Measurements from ENCODE around the gene BSG.
"Not testable (repeated sequence)": the region's sequence is repeated elsewhere in the genome, so short reads cannot be mapped to it uniquely, and the experiment has no call there.

BSG gene

DNA sequence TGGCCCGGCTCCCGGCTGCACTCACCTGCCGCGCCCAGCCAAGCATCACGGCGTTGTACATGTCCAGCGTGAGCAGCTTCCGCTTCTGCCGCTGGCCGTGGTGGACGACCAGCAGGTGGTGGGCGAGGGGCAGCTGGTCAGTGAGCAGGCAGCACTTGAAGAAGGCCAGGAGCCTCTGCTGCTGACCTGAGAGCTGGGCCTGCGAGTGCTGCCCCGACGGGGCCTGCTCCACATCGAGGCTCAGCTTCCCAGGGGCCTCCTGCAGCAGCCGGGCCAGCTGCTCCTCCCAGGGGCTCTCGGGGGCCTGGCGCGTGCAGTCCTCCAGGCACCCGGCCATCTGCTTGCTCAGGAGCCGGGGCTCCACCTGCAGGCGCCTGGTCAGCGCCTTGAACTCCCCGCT lies 57.1 kb downstream of the BSG start:
- H4K12ac ChIP-seq (ENCODE audit: low read depth, low read length); H3K18ac ChIP-seq (ENCODE audit: low read length); H4K8ac ChIP-seq (ENCODE audit: low read depth, low read length); H3K27me3 ChIP-seq (ENCODE audit: insufficient read depth, low read length); H3K4me2 ChIP-seq (ENCODE audit: low read length); H3K4ac ChIP-seq (ENCODE audit: low read depth, low read length); H3K9ac ChIP-seq (ENCODE audit: low read length); H2BK12ac ChIP-seq (ENCODE audit: low read length); H3K14ac ChIP-seq (ENCODE audit: low read length); H3K4me3 ChIP-seq (ENCODE audit: low read depth, low read length); H2AFZ ChIP-seq (ENCODE audit: insufficient read depth, low read length, poor library complexity); H3K79me2 ChIP-seq (ENCODE audit: control insufficient read depth, insufficient read depth, low read length, poor library complexity); H3K27ac ChIP-seq (ENCODE audit: low read depth, low read length); H3K9me3 ChIP-seq (ENCODE audit: insufficient read depth, low read depth, low read length); H2AK5ac ChIP-seq (ENCODE audit: low read length); H4K91ac ChIP-seq (ENCODE audit: low read depth, low read length); H2BK5ac ChIP-seq (ENCODE audit: low read depth, low read length, poor library complexity); H3K23ac ChIP-seq (ENCODE audit: low read length); DNase-seq; H2BK120ac ChIP-seq (ENCODE audit: insufficient read depth, low read length, poor library complexity); H3K79me1 ChIP-seq (ENCODE audit: low read length): not testable (repeated sequence)
- Histone ChIP-seq H3K4me1 (ENCODE audit: control insufficient read depth in 1 of 2, insufficient read depth in 2 of 2, low read length in 2 of 2) (peaks cover 10 to 15% of the 10 kb centered on the region in 2 experiments), H3K36me3 (ENCODE audit: control insufficient read depth in 1 of 2, insufficient read depth in 2 of 2, low read length in 2 of 2) (peaks cover 25 to 30% of the 10 kb centered on the region in 2 experiments)
- no CpG with 5 or more reads among the region's 25 CpGs for WGBS (ENCODE audit: extremely low coverage, insufficient coverage, insufficient read length)

DNA sequence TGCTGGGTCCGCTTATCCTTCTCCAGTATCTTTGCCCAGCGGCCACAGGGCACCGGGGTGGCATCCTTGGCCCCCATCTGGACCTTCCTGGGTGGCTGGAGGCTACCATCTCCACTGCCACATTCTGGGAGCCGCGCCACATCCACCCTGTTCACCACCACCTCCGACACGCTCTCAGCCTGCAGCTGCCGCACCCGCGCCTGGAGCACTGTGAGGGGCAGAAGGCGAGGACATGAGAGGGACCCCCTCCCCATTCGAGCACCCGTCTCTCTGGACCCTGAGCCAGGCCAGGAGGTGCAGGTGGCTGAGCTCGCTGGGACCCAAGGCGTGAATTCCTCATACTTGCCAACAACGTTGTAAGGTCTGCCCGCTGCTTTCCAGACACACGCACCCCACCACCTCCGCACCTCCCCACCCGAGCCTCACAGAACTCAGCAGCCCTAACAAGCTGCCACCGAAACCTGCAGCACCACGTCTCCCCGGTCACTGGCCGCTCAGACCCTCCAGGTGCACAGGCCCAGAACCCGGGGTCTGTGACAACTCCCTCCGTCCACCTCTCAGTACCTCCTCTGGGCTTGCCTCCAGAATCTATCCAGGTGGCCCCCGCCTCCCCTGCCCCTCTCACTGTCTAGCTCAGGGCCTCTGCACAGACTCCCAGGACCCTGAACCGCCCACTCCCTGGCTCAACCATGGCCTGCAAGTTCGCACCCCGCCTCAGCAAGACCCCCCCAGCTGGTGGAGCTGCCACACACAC lies 57.7 kb downstream of the BSG start:
- no peak overlapping the region for H2BK120ac ChIP-seq (ENCODE audit: insufficient read depth, low read length, poor library complexity)
- H3K14ac ChIP-seq (ENCODE audit: low read length) = no peak overlapping the region
- peaks cover 12 to 17% of the 10 kb centered on the region in 2 experiments for H3K4me1 ChIP-seq (ENCODE audit: control insufficient read depth in 1 of 2, insufficient read depth in 2 of 2, low read length in 2 of 2)
- DNase-seq = no peak
- no peak overlapping the region for H3K9ac ChIP-seq (ENCODE audit: low read length)
- no peak overlapping the region for H3K23ac ChIP-seq (ENCODE audit: low read length)
- H3K4me3 ChIP-seq (ENCODE audit: low read depth, low read length) = no peak overlapping the region
- no peak overlapping the region for H3K27ac ChIP-seq (ENCODE audit: low read depth, low read length)
- H3K18ac ChIP-seq (ENCODE audit: low read length) = no peak overlapping the region
- H4K91ac ChIP-seq (ENCODE audit: low read depth, low read length) = no peak overlapping the region
- no peak overlapping the region for H3K4me2 ChIP-seq (ENCODE audit: low read length)
- no peak overlapping the region for H3K4ac ChIP-seq (ENCODE audit: low read depth, low read length)
- H3K9me3 ChIP-seq (ENCODE audit: insufficient read depth, low read depth, low read length) = peaks cover 2% of the 10 kb centered on the region
- peaks cover 10% of the 10 kb centered on the region for H3K79me1 ChIP-seq (ENCODE audit: low read length)
- no peak overlapping the region for H2AK5ac ChIP-seq (ENCODE audit: low read length)
- no peaks in the 10 kb centered on the region for H3K27me3 ChIP-seq (ENCODE audit: insufficient read depth, low read length)
- no peak overlapping the region for H2BK12ac ChIP-seq (ENCODE audit: low read length)
- WGBS (ENCODE audit: extremely low coverage, insufficient coverage, insufficient read length) = no CpG with 5 or more reads among the region's 30 CpGs
- peaks cover 9% of the 10 kb centered on the region for H3K79me2 ChIP-seq (ENCODE audit: control insufficient read depth, insufficient read depth, low read length, poor library complexity)
- no peak overlapping the region for H2AFZ ChIP-seq (ENCODE audit: insufficient read depth, low read length, poor library complexity)
- H2BK5ac ChIP-seq (ENCODE audit: low read depth, low read length, poor library complexity) = no peak overlapping the region
- no peak overlapping the region for H4K12ac ChIP-seq (ENCODE audit: low read depth, low read length)
- H4K8ac ChIP-seq (ENCODE audit: low read depth, low read length) = no peak overlapping the region
- H3K36me3 ChIP-seq (ENCODE audit: control insufficient read depth in 1 of 2, insufficient read depth in 2 of 2, low read length in 2 of 2) = peaks cover 20 to 25% of the 10 kb centered on the region in 2 experiments

GRCh38 chr19:632579-633067 lies 60.2 kb downstream of the BSG start:
- no peak overlapping the region for H3K23ac ChIP-seq (ENCODE audit: low read length)
- H3K79me1 ChIP-seq (ENCODE audit: low read length) = peaks cover 10% of the 10 kb centered on the region
- peaks cover 9% of the 10 kb centered on the region for H3K79me2 ChIP-seq (ENCODE audit: control insufficient read depth, insufficient read depth, low read length, poor library complexity)
- peak overlapping the region; percentile 88 for H3K4ac ChIP-seq (ENCODE audit: low read depth, low read length)
- H3K14ac ChIP-seq (ENCODE audit: low read length) = peak overlapping the region; percentile 94
- H3K9me3 ChIP-seq (ENCODE audit: insufficient read depth, low read depth, low read length) = peaks cover 2% of the 10 kb centered on the region
- peak overlapping the region; percentile 95 for H4K8ac ChIP-seq (ENCODE audit: low read depth, low read length)
- peak overlapping the region; percentile 91 for H2AFZ ChIP-seq (ENCODE audit: insufficient read depth, low read length, poor library complexity)
- no CpG with 5 or more reads among the region's 35 CpGs for WGBS (ENCODE audit: extremely low coverage, insufficient coverage, insufficient read length)
- peaks cover 14 to 20% of the 10 kb centered on the region in 2 experiments for H3K4me1 ChIP-seq (ENCODE audit: control insufficient read depth in 1 of 2, insufficient read depth in 2 of 2, low read length in 2 of 2)
- peak overlapping the region; percentile 97 for H4K12ac ChIP-seq (ENCODE audit: low read depth, low read length)
- H3K27ac ChIP-seq (ENCODE audit: low read depth, low read length) = peak overlapping the region; percentile 62
- H3K4me2 ChIP-seq (ENCODE audit: low read length) = peak overlapping the region; percentile 97
- no peak overlapping the region for H2BK12ac ChIP-seq (ENCODE audit: low read length)
- H2AK5ac ChIP-seq (ENCODE audit: low read length) = peak overlapping the region; percentile 92
- peaks cover 12 to 19% of the 10 kb centered on the region in 2 experiments for H3K36me3 ChIP-seq (ENCODE audit: control insufficient read depth in 1 of 2, insufficient read depth in 2 of 2, low read length in 2 of 2)
- no peaks in the 10 kb centered on the region for H3K27me3 ChIP-seq (ENCODE audit: insufficient read depth, low read length)
- H4K91ac ChIP-seq (ENCODE audit: low read depth, low read length) = peak overlapping the region; percentile 76
- H3K4me3 ChIP-seq (ENCODE audit: low read depth, low read length) = peak overlapping the region; percentile 82
- H3K18ac ChIP-seq (ENCODE audit: low read length) = peak overlapping the region; percentile 77
- peak; percentile 38 to 58 for DNase-seq
- H2BK5ac ChIP-seq (ENCODE audit: low read depth, low read length, poor library complexity) = peak overlapping the region; percentile 57
- H3K9ac ChIP-seq (ENCODE audit: low read length) = peak overlapping the region; percentile 79
- peak overlapping the region; percentile 74 for H2BK120ac ChIP-seq (ENCODE audit: insufficient read depth, low read length, poor library complexity)

Measured in trophoblast cell (in vitro differentiated cells and primary cell).